ENCODE measurements around the gene RAP1B.

The RAP1B gene

DNA sequence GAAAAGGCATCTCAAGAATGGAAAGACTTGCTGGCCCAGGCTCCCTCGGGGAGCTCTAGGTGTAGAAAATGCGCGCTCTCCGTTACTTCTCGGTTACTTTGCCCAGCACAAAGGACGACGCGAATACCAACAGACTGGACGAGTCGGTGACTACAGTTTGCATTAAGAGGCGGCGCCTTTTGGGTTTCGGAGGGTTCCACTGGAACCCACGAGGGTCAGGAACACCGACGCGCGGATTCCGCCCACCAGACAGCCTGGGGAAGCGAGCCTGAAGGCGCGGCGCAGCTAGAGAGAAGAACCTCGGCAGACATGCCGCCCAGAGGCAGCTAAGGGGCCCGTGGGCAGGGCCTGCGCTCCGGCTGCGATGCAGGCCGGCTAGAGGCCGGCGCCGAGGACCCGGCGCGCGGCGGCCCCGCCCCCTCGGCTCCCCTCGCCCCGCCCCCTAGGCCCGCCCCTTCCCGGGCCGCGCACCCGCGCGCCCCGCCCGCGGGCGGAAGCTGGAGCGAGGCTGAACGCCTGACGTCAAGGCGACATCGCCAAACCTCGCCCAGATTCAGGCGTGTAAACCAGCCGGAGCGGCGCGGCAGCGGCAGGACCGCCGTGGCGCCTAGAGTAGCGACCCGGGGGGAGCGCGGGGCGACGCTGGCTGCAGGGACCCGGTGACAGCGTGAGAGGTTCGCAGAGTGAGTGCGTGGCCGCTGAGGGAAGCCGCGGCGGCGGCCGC is at the start of gene RAP1B:
Gene RAP1B (plus strand): TSS at position 530 of the 724 bp plus-strand sequence. CDS start 37,826 bp downstream, outside the sequence.
- DNase-seq: peak; percentile 86 to 87

DNA sequence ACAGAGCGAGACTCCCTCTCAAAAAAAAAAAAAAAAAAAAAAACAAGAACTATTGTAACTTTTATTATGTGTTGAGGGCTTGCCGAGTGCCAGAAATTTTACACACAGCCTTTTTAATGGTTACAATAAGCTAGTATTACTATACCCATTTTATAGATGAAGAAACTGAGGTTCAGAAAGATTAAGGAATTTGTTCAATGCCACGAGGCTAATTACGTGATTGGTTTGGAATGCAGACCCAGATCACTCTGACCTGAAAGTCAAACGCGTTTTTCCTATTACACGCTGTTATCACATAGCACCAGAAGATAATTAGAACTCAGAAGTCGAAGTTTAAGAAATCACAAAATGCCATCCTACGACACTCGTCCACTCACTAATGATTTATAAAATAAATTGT is 48.9 kb upstream of the RAP1B start:
- no peak for DNase-seq

DNA sequence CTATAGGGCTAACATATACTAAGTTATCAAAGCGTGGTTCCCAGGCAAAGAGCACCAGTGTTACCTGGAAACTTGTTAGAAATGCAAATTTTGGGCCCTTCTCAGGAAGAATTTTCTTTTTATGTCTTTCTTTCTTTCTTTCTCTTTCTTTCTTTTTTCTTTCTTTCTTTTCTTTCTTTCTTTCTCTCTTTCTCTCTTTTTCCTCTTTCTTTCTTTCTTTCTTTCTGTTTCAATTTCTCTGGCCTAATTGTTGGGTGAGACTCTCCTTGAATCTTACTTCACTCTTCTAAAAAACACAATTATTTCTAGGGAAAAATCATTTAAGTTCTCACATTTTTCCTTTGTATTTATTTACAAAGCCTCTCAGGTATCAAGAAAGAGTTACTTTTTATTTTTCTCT is 46.5 kb upstream of the RAP1B start:
- no peak for DNase-seq

DNA sequence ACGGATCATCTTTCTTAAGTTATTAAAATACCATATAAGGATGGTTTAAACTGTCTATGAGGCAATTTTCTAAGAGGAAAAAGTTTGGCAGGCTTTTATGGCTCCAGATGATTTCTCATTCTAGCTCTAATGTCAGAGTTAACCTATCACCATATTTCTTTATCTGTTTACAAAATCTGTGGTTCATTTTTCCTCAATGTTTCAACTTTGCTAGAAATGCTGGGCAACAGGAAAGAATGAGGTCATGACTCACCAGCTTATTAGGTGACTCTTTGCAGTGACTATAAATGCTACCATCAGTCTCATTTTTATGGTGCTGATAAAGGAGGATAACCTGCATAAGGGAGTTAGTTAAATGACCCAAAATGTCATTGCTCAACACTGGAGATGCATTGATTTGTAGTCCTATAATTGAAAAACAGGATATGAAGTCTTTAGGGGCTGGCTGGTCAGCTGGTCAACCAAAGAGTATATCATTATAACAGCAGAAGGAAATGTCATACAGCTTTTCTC is 45.3 kb upstream of the RAP1B start:
- no peak for DNase-seq

DNA sequence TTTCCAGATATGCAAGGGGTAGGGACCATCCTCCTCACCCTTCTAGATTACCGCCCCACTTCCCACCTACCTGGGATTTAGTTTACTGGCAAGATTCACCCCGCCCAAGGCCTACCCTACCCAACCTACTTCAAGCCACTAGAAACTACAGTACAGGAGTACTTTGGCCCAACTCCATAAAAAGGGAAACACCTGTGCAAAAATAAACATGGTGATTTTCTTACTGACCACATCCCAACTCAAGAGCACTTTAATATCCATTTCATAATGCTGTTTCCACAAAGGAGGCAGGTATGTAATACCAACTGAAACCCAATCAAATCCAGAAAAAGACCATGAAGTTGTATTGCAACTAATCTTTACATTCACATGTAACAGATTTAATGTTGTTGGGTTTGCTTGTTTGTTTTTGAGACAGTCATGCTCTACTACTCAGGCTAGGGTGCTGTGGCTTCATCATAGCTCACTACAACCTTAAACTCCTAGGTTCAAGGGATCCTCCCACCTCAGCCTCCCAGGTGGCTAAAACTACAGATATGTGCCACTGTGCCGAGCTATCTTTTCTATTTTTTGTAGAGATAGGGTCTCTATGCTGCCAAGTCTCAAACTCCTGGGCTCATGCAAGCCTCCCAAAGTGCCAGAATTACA is 41.7 kb upstream of the RAP1B start:
- no peak for DNase-seq

DNA sequence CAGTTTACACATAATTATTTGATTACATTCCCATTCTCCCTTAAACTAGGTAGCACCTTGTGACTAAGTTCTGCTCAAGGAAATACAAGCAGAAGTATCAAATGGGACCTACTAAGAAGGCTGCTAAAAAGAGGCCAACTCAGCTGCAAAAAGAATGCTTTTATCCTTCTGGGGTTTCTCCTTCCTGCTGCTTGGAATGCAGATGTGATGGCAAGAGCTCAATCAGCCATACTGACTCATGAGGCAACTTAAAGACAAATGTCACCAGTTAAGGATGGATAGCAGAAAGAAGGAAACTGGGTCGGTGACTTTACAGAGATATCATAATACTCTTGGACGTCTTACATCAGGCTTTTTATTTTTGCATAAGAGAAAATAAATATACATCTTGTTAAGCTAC is 38.0 kb upstream of the RAP1B start:
- DNase-seq: no peak

DNA sequence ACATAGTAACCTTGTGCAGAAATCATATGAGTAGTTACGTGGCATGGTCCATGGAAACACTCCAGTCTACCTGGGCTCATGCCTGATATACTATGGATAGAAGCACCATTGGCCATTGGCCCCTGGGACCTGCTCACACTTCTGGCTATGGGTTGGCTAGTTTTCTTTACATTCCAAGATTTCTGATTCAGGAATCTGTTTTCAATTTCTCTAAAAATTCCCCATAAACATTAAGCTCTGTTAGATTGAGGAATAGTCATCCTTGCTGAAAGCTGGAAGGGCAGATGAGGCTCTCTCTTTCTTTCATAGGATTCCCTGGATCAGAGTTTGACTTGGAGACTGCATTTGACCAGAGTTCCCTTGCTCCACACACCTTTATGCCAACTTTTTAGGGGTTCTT is 37.3 kb upstream of the RAP1B start:
- no peak for DNase-seq

DNA sequence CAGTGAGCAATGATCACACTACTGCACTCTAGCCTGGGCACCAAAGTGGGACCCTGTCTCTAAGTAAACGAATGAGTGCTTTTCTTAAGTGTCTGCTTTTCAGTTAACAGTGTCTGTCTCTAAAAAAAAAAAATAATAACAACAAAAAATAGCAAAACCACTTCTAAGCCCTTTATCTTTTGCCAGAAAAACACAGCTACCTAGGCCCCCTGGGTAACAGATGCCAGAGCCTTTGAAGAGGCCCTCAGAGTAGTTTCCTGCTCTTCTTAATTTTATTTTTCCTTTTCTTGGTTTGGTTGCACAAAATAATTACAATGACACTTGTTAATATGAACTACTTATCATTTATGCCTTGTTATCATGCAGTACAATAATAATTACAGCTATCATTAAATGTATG is 32.8 kb upstream of the RAP1B start:
- DNase-seq: no peak

DNA sequence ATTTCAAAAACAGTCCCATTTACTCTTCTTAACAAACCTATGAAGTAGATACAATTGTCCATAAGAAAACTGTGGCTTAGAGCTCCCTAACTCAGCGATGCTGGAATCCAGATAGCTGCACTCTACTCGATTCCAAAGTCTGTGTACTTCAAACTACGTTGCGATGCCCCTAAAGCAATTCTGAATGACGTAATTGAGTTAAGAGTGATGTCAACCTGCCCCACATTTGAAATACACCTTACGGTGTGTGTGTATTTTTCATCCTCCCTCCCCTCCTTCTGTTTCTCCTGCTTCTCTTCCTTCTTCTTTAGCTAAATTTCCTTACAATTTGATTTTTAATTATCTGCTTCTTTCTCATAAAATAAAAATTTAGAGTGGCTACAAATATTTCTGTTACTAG is 31.9 kb upstream of the RAP1B start:
- DNase-seq: no peak

DNA sequence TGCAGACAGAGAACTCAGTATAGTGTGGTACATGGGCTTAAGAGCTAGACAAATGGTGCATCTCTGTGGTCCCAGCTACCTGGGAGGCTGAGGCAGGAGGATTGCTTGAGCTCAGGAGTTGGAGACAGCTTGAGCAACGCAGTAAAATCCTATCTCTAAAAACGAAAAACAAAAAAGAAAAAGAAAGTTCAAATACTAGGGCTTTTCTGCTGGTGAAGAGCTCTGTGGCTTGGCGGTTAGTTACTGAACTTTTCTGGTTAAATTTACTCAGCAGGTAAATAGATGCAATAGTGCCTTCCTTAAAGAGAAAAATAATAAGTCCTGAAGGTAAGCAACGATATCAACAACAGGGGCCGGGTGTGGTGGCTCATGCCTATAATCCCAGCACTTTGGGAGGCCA is 31.4 kb upstream of the RAP1B start:
- DNase-seq: no peak

DNA sequence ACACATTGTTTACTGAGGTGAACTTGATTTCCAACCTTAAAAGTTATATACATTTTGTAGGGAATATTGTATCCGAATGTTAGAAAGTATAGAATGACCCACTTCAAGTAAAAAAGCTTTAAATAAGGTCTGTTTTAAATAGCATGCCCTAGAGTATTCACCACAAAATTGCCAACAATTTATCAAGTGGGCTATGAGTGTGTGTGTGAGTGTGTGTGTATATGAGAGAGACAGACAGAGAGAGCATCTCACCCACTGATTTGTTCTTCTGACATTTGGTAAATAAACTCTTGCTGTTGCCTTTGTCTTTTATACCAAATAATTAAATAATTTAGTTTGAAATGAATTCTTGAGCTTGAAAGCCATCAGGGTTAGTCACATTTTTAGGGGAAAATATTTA is 29.8 kb upstream of the RAP1B start:
- DNase-seq: no peak

DNA sequence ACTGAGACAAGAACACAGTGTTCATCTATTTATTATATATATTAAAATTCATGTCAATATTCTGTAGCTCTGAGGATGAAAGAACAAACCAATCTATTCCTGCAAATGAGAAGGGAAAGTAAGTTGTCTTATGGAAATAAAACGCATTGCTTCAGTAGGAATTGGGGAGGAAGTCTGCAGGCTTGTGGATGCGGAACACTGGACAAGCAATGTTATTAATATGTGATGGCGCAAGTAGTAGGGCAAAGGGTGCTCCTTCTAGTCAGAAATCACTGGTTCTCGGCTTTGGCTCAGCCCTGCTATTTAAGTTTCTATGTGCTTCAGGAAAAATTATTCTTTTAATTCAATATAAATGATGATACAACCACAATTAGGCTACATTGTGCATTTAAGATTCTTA is 28.8 kb upstream of the RAP1B start:
- DNase-seq: no peak

DNA sequence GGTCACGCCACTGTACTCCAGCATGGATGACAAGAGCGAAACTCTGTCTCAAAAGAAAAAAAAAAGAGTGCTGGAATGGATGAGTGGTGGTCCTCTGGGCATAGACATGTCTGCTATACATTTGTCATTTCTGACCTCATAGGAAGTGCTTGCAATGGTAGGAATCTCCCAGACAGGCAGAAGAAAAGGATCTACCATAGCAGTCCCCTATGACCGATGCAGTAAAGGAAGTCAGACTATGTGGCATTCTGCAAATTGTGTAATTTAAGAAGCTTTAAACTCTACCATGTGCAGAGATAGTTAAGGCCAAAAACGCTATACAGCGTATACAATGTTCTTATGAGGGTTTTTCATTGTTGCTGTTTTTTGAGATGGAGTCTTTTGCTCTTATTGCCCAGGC is 24.7 kb upstream of the RAP1B start:
- no peak for DNase-seq

DNA sequence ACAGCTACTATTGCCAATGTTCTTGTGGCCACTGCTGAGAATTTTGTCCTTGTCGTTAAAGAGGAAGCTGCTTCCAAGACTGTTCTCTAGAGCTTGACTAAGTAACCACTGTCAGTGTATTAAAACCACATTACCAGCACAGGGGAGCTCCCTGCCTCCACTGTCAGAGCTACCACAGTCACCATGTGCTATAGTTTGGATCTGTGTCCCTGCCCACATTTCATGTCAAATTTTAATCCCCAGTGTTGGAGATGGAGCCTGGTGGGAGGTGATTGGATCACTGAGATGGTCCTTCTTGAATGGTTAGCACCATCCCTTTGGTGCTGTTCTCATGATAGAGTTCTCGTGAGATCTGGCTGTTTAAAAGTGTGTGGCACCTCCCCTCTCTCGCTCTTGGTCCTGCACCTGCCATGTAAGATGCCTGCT is 23.2 kb upstream of the RAP1B start:
- peak; percentile 28 to 31 for DNase-seq

DNA sequence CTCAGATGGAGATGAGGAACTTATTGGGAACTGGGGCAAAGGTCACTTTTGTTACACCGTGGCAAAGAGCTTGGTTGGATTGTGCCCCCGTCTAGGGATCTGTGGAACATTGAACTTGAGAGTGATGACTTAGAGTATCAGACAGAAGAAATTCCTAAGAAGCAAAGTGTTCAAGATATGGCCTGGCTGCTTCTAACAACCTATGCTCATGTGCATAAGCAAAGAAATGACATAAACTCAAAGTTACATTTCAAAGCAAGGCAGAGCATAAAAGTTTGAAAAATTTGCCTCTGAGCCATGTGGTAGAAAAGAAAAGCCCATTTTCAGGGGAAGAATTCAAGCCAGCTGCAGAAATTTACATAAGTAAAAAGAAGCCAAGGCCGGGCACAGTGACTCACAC is 21.5 kb upstream of the RAP1B start:
- DNase-seq: no peak

DNA sequence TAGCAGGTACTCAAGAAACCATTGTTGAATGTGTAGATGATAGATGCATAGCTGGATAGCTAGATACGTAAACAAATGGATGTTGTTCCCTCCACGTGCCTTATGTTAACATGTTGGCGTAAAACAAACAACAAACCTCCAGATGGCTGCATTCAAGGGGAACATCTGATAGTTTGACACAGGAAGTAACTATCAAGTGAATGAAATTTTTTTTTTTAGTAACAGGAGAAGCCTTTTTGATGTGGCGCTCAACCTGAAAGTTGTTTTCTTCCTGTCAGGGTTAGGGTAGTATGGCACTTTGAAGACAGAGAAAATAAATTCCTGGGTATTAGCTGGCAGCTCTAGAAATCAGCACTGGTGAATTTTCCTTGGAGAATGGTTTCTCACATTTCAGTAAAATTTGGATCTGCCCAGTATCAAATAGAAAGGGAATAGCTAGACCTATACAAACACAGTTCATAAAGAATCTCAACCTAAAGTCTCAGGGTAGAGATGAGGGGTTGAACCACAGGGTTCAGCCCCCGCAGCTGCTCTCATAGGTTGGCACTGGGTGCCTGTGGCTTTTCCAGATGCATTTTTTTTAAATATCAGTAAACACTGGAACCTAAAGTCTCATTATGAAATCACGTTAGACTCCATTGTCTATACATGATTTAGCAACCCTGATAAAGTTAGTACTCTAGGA is 18.8 kb upstream of the RAP1B start:
- DNase-seq: no peak

DNA sequence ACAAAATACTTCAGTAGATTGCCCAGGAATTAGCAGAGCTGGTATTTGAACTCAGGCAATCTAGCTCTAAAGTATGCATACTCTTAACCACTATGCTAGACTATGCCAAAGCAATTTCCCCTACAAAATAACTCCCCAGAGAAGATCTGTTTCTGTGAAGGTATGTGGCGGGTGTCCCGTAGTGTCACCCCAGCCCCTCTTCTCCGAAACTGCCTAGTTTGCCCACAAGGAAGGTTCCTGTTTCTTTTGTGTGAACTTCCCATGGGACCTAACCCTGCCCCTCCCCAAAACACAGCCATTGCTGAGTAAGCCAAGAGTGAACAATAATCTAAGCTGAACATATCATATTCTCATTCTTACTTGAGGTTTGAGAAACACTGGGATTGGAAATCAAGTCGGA is 15.5 kb upstream of the RAP1B start:
- no peak for DNase-seq

DNA sequence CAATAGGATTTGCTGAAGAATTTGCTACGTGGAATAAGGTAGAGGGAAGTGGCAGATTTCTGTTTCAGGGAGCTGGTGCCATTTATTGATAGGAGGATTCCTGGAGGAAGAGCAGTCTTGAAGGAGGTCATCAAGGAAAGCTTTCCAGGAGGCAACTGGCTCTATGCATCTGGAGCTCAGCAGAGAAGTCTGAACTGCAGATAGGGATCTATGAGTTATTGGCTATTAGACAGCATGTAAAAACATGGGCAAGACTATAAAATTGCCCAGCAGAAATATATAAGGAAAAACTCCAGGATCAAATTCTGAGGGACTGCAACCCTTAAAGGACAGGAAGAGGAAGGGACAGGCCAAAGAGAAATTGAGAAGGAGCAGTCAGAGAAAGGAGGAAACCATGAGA is 8.9 kb upstream of the RAP1B start:
- no peak for DNase-seq

DNA sequence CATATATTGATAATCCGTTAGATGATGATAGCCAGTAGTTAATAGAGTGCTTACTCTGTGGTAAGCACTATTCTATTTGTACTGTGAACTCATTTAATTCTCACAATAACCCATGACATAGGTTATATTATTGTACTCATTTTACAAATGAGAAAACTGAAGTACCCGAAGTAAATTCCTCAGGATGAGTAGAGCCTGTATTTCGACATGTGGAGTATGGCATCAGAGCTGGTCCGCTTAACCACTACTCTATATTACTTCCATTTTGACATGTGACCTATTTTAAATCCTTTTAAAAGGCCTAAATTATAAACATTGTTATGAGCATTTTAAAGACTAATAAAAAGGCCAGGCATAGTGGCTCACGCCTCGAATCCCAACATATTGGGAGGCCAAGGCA is 8.0 kb upstream of the RAP1B start:
- no peak for DNase-seq

DNA sequence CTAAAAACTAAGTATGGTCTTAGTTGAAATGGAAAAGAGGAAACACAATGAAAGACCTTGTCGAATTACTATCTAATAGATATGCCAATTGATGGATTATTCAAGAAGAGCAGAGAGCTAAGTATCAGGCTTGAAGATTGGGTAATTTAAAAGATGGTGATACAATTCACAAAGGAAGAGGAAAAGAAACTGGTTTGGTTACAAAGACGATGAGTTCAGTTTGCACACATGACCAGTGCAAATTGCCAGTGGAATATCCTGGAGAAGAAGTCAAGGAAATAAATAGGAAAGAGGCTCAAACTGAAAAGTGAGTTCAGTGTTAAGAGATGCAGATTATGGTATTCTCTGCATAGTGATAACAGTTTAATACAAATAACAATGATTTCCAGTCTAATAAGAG is 2.5 kb upstream of the RAP1B start:
- DNase-seq: no peak

DNA sequence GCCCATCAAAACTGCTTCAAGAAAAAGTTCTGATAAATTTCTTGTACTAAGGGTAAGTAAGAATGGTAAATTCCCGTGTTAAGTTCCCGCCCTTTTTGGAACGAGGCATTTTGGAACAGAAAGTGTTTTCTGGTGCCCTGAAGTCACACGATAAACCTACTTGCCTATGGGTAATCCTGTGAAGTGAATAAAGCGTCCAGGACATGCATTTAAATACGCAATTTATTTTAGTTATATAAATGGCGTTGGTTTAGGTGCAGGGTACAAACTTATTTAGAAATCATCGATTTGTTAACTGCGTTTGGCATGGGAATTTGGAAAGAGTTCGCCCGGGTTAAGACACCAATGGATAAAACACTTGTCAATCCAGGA is 715 bp upstream of the RAP1B start:
- DNase-seq: no peak

DNA sequence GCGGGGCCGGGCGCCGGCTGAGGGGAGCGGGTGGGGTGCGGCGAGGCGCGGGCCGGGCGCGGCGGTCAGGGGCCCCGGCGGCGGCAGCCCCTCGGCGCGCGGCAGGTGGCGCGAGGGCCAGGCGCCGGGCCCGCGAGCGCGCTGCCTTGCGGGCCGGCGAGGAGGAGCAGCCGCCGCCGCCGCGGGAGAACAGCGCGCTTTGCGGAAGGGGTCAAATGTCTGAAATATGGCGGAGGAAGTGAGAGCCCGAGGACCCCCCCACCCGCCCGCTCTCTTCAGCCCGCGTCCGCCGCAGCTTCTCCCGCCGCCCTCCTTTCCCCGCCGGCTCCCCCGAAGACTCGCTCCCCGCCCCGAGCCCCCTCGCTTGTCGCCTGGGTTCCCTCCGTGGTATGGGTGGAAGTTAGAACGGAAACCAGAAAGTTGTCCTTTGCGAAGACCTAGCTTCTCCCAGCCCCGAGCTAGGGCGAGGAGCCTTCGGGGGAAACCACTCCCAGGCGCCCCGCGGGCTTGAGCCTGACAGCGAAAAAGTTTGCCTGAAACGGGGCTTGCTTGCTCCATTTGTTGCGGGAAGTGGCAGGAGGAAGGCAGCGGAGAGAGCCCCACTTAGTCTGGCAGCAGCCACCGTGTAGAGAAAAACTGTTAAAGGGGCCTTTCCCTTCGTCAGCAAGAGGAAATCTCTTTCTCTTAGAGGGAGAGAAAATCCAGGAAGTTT is 551 bp downstream of the RAP1B start:
- DNase-seq: peak; percentile 46 to 52

DNA sequence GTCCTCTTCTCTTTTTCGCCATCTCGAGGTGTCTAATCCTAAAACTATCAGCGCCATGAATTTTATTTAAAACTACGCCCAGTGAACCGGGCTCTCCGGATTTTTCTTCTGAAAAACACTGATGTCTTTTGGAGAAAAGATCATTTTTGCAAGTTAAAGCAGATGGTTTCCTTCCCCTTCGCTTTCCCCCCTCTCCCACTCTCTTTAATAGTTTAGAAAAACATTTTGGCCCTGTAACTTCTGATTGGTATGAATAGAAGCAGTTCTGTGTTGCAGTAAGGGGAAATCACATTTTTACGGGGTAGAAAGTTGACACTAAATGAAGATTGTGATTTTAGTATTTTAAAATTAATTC is 1.1 kb downstream of the RAP1B start:
- no peak for DNase-seq

DNA sequence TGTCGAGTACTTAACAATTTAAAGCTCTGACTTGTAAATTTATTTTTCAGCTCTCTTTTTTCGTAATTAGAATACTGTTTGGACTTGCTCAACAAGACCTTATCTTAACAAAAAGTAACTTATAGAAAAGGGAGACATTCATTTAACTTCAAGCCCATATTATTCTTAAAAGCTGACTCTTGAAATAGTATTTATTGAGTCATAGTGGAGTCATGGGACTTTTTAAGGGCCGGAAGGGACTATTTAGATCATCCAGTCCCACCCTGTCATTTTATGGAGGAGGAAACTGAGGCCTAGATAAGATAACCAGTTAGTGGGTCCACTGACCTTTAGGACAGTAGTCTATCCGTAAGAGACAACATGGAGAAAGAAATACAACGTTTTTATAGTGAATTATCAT is 1.5 kb downstream of the RAP1B start:
- no peak for DNase-seq

Measured in stimulated activated CD4-positive, alpha-beta T cell treated with anti-CD3 and anti-CD28 coated beads, Interleukin-2, amount 100 ng/mL, for 24 hours (primary cell).